A673 (cell line): ENCODE data around the gene PHETA1. TPM values are rescaled to one million over a fixed set of nuclear protein-coding genes. Genes with fewer than 3 reads are reported as not detected.
A peak's percentile ranks its signal among the peaks of the same experiment; 100 is the strongest.

Experiments used
- BruUV-seq: library from RNA; stranded (reverse); fragments of 400-500 nt; replicated peaks from 2 replicates; lab custom pipeline; 2021; lab: Mats Ljungman, UMichigan
- CTCF ChIA-PET: fragments of 300-600 bp; sonication (Branson Sonifier 250); formaldehyde crosslinking; loops from one replicate; lab custom pipeline; 2022; ENCODE audit warnings: antibody characterized with exemption; lab: Charles Lee
- POLR2A ChIA-PET: fragments of 300-600 bp; sonication (Branson Sonifier 250); formaldehyde crosslinking; loops from one replicate; lab custom pipeline; 2022; ENCODE audit warnings: antibody characterized with exemption; ENCODE audit not compliant: low non-redundant PET; lab: Charles Lee
- DNase-seq: peaks from one replicate; pipeline ENCODE4 v3.0.0-alpha.2; 2015; ENCODE audit warnings: low spot score
- H3K27ac ChIP-seq: fragments of 200-600 bp; sonication (generic); 2 replicates; pipeline ENCODE4 v1.5.1; 2016; ENCODE audit warnings: mixed run types, low read depth, mild to moderate bottlenecking, mixed read lengths, antibody characterized with exemption, low read length; ENCODE audit not compliant: poor library complexity, severe bottlenecking
- H3K27me3 ChIP-seq: fragments of 200-600 bp; sonication (generic); replicated peaks from 2 replicates; pipeline ENCODE4 v1.6.1; 2017; ENCODE audit warnings: mixed run types, low read depth, mild to moderate bottlenecking, mixed read lengths, antibody characterized with exemption, low read length; ENCODE audit not compliant: insufficient read depth, poor library complexity
- H3K36me3 ChIP-seq: fragments of 200-600 bp; sonication (generic); 2 replicates; pipeline ENCODE4 v1.6.1; 2016; ENCODE audit warnings: mixed run types, mild to moderate bottlenecking, mixed read lengths, antibody characterized with exemption, low read length; ENCODE audit not compliant: insufficient read depth, poor library complexity, severe bottlenecking
- H3K4me1 ChIP-seq: fragments of 200-600 bp; sonication (generic); 2 replicates; pipeline ENCODE4 v1.6.1; 2017; ENCODE audit warnings: mixed run types, mild to moderate bottlenecking, mixed read lengths, antibody characterized with exemption, low read length; ENCODE audit not compliant: insufficient read depth, poor library complexity, severe bottlenecking
- H3K4me3 ChIP-seq: fragments of 200-600 bp; sonication (generic); 2 replicates; pipeline ENCODE4 v1.5.1; 2016; ENCODE audit warnings: low read depth, mixed run types, mild to moderate bottlenecking, mixed read lengths, low read length; ENCODE audit not compliant: poor library complexity, severe bottlenecking
- H3K9me3 ChIP-seq: fragments of 200-600 bp; sonication (generic); 2 replicates; pipeline ENCODE4 v1.6.1; 2016; ENCODE audit warnings: mixed run types, low read depth, mild to moderate bottlenecking, mixed read lengths, antibody characterized with exemption, low read length; ENCODE audit not compliant: poor library complexity, severe bottlenecking
- CTCF ChIP-seq: fragments of 300-800, 200-600 bp; sonication (generic); conservative IDR thresholded peaks from 2 replicates; pipeline ENCODE4 v1.5.1; 2017; ENCODE audit warnings: low read depth, mild to moderate bottlenecking, antibody characterized with exemption, low read length, moderate library complexity, mixed read lengths
- EZH2 ChIP-seq: fragments of 200-600 bp; sonication (generic); IDR thresholded peaks from 2 replicates; pipeline ENCODE4 v1.6.1; 2017; ENCODE audit warnings: borderline replicate concordance, low read depth, mild to moderate bottlenecking, mixed read lengths, antibody characterized with exemption, low read length; ENCODE audit not compliant: poor library complexity, severe bottlenecking
- intact Hi-C: fragments of 100-400 bp; cut with micrococcal nuclease; formaldehyde crosslinking; loops from one replicate; pipeline ENCODE4 v1.10.0; 2022; ENCODE audit not compliant: unreplicated experiment
- total RNA-seq: library from RNA; stranded (reverse); gene quantifications from 2 replicates; pipeline ENCODE4 v1.2.3, GENCODE V29; 2021

Gene PHETA1
- total RNA-seq, 1 experiment from 2014 or later, result 5.7 TPM

GRCh38 chr12:111411185-111411764 is 42.4 kb upstream of the PHETA1 start:
- TF ChIP-seq CTCF, result no peak
- TF ChIP-seq EZH2, result no peak
- no TSS peak for BruUV-seq
- intact Hi-C loops, result no loop called here
- peak overlapping the region; percentile 80 for H3K4me3 ChIP-seq
- peaks cover 68% of the 10 kb centered on the region for H3K4me1 ChIP-seq
- H3K9me3 ChIP-seq, result no peaks in the 10 kb centered on the region
- peak; percentile 87 for DNase-seq
- no peaks in the 10 kb centered on the region for H3K36me3 ChIP-seq
- ChIA-PET POLR2A (no interaction called here), CTCF (interaction anchor here (1.1 to 2.1 kb wide), 4 partner anchors 8 to 40 kb away, joined by 5 to 10 read pairs (median 8); no protein-coding TSS in a partner anchor)
- H3K27ac ChIP-seq, result peak overlapping the region; percentile 91
- H3K27me3 ChIP-seq, result no peaks in the 10 kb centered on the region

- POLR2A ChIA-PET, result no interaction called here
- Histone ChIP-seq H3K9me3 (no peaks in the 10 kb centered on the region), H3K27ac (peak overlapping the region; percentile 91), H3K27me3 (no peaks in the 10 kb centered on the region), H3K36me3 (no peaks in the 10 kb centered on the region), H3K4me3 (peak overlapping the region; percentile 80), H3K4me1 (peaks cover 68% of the 10 kb centered on the region)
- BruUV-seq, result TSS peak; percentile 38
- peak; percentile 53 for DNase-seq
- no peak for TF ChIP-seq CTCF
- TF ChIP-seq EZH2, result no peak
- CTCF ChIA-PET, result interaction anchor here (1.1 to 2.1 kb wide), 4 partner anchors 7 to 41 kb away, joined by 5 to 10 read pairs (median 6); no protein-coding TSS in a partner anchor
- intact Hi-C loops, result no loop called here
These were observed 41.7 kb upstream of the PHETA1 start for GRCh38 chr12:111410431-111411184.

- peak; percentile 93 for DNase-seq
- POLR2A ChIA-PET, result interaction anchor here (0.5 kb wide), 1 partner anchor 28 kb away, joined by 3 read pairs; no protein-coding TSS in a partner anchor
- intact Hi-C loops, result loop anchor here (5.0 kb wide), 1 partner anchor 187 kb away; the partner anchor contains the start of gene ATXN2
- Histone ChIP-seq H3K9me3 (no peaks in the 10 kb centered on the region), H3K27ac (peak overlapping the region; percentile 91), H3K36me3 (no peaks in the 10 kb centered on the region), H3K4me1 (peaks cover 71% of the 10 kb centered on the region), H3K4me3 (peak overlapping the region; percentile 80), H3K27me3 (no peaks in the 10 kb centered on the region)
- no peak for TF ChIP-seq EZH2
- TF ChIP-seq CTCF, result no peak
- CTCF ChIA-PET, result interaction anchor here (1.1 to 2.0 kb wide), 2 partner anchors 13 to 42 kb away, joined by 5 to 6 read pairs; no protein-coding TSS in a partner anchor
- BruUV-seq, result no TSS peak
These were observed 41.0 kb upstream of the PHETA1 start for GRCh38 chr12:111409780-111410430.
